ENCODE measurements around the gene TRAF7.

Gene TRAF7

GRCh38 chr16:2147981-2148671, 7.5 kb upstream of the TRAF7 start, which contains the start of gene RAB26:
Gene RAB26, plus strand, starts transcription at chr16:2148625. Its CDS starts 159 bp downstream, at chr16:2148784.
- DNase-seq (ENCODE audit: low read depth, low spot score), result no peak

GRCh38 chr16:2148714-2149629, 6.6 kb upstream of the TRAF7 start:
- no peak for DNase-seq (ENCODE audit: low read depth, low spot score)

GRCh38 chr16:2149630-2150417, 5.8 kb upstream of the TRAF7 start:
- no peak for DNase-seq (ENCODE audit: low read depth, low spot score)

- DNase-seq (ENCODE audit: low read depth, low spot score), result no peak
Observed at GRCh38 chr16:2150418-2151187, 5.0 kb upstream of the TRAF7 start.

- DNase-seq (ENCODE audit: low read depth, low spot score), result no peak
Observed at GRCh38 chr16:2151188-2152091, 4.1 kb upstream of the TRAF7 start.

GRCh38 chr16:2152695-2153506, 2.7 kb upstream of the TRAF7 start:
- DNase-seq (ENCODE audit: low read depth, low spot score), result no peak

- DNase-seq (ENCODE audit: low read depth, low spot score), result no peak
Observed at GRCh38 chr16:2154533-2155090, 970 bp upstream of the TRAF7 start.

GRCh38 chr16:2155977-2156848, 631 bp downstream of the TRAF7 start:
- DNase-seq (ENCODE audit: low read depth, low spot score), result no peak

- no peak for DNase-seq (ENCODE audit: low read depth, low spot score)
Observed at GRCh38 chr16:2156849-2157224, 1.3 kb downstream of the TRAF7 start.

- DNase-seq (ENCODE audit: low read depth, low spot score), result no peak
Observed at GRCh38 chr16:2157480-2158261, 2.1 kb downstream of the TRAF7 start.

- no peak for DNase-seq (ENCODE audit: low read depth, low spot score)
Observed at GRCh38 chr16:2158262-2158638, 2.7 kb downstream of the TRAF7 start.

GRCh38 chr16:2159175-2159838, 3.7 kb downstream of the TRAF7 start:
- DNase-seq (ENCODE audit: low read depth, low spot score), result no peak

- DNase-seq (ENCODE audit: low read depth, low spot score), result no peak
Observed at GRCh38 chr16:2160915-2161551, 5.5 kb downstream of the TRAF7 start.

GRCh38 chr16:2161911-2162310, 6.3 kb downstream of the TRAF7 start:
- no peak for DNase-seq (ENCODE audit: low read depth, low spot score)

- DNase-seq (ENCODE audit: low read depth, low spot score), result no peak
Observed at GRCh38 chr16:2162676-2163118, 7.1 kb downstream of the TRAF7 start.

GRCh38 chr16:2163211-2163881, 7.8 kb downstream of the TRAF7 start:
- no peak for DNase-seq (ENCODE audit: low read depth, low spot score)
